ENCODE results near the gene MMAB. TPM values are rescaled to one million over a fixed set of nuclear protein-coding genes. Genes with fewer than 3 reads are reported as not detected.

Gene MMAB
- polyA plus RNA-seq, 2 of the 4 experiments (the other 2 are of a cell fraction): 26.1 to 36.8 TPM

DNA sequence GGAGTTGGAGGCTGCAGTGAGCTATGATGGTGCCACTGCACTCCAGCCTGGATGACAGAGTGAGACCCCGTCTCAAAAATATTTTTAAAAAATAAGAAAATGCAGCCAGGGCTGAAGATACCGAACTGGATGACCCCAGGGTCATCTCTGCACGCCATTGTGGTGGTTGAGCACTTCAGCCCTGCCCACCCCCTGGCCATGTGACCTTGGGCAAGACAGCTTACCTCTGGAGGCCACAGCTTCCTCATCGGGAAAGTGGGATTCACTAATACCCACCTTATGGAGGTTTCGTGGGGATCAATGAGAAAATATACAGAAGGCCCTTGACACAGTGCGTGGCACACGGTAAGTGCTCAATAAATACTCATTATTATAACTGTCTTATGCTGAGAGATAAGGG lies 25.8 kb upstream of the MMAB start:
- 76% methylated on average over 7 of the region's 7 CpGs for WGBS (ENCODE audit: missing lambda C conversion rate)
- ChIA-PET CTCF (interaction anchor here (0.6 to 10.4 kb wide), 23 partner anchors 9 to 1019 kb away, joined by 3 to 162 read pairs (median 11); partner anchors contain the start of gene FAM222A), POLR2A (no interaction called here)
- Histone ChIP-seq H3K4me2 (no peak overlapping the region), H3K4me3 (no peak overlapping the region), H3K4me1 (peaks cover 4% of the 10 kb centered on the region), H3K27ac (no peak overlapping the region), H3K9me3 (no peaks in the 10 kb centered on the region)
- no peak for TF ChIP-seq JUNB (IDR thresholded peaks at IDR 0.05)
- TF ChIP-seq ZNF302 (CRISPR knock-in tag; IDR thresholded peaks at IDR 0.05): no peak
- TF ChIP-seq NPAS2 (CRISPR knock-in tag; IDR thresholded peaks at IDR 0.05; ENCODE audit: borderline replicate concordance): no peak
- TF ChIP-seq KDM1A (IDR thresholded peaks at IDR 0.05; ENCODE audit: low read depth): no peak
- TF ChIP-seq CHD2 (IDR thresholded peaks at IDR 0.05; ENCODE audit: low read length, partially characterized antibody): no peak
- ATAC-seq (no peak), FAIRE-seq (no peak), DNase-seq (ENCODE audit: low read depth in 1 of 2, low spot score in 1 of 2) (no peak)

DNA sequence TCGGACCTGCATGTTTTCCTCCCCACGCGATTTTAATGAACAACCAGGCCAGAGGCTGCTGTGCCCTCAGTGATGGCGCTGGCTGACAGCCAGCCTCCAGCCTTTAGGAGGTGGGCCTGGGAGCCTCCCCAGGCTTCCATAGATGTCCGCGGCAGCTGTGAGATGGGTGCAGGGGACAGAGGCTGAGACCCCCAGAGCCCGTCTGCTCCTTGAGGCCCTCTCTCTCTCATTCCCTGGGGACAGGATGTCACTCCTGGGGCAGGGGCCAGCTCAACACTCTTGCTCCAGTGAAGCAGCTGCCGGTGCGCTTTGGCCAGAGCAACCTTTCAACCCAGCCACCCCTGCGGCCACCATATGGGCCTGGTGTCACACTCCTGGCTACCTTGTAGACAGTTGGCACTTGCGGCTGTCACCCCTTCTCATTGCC lies 25.1 kb upstream of the MMAB start:
- DNase-seq (ENCODE audit: low read depth in 1 of 2, low spot score in 1 of 2) (no peak), FAIRE-seq (no peak), ATAC-seq (no peak)
- 87% methylated on average over 11 of the region's 11 CpGs for WGBS (ENCODE audit: missing lambda C conversion rate)
- Histone ChIP-seq H3K4me3 (no peak overlapping the region), H3K4me2 (no peak overlapping the region), H3K27ac (no peak overlapping the region; a peak in 1 of 6 replicates), H3K4me1 (peaks cover 4% of the 10 kb centered on the region), H3K9me3 (no peaks in the 10 kb centered on the region)
- TF ChIP-seq JUNB (IDR thresholded peaks at IDR 0.05) (no peak), RFX5 (IDR thresholded peaks at IDR 0.05) (no peak), HDAC2 (IDR thresholded peaks at IDR 0.05) (no peak), MAFK (IDR thresholded peaks at IDR 0.05; ENCODE audit: partially characterized antibody) (no peak), NR3C1 (IDR thresholded peaks at IDR 0.05) (no peak), HEYL (CRISPR knock-in tag; IDR thresholded peaks at IDR 0.05) (no peak), CEBPB (IDR thresholded peaks at IDR 0.05) (no peak), RARB (CRISPR knock-in tag; IDR thresholded peaks at IDR 0.05) (no peak)
- TF ChIP-seq, protein P1, sequence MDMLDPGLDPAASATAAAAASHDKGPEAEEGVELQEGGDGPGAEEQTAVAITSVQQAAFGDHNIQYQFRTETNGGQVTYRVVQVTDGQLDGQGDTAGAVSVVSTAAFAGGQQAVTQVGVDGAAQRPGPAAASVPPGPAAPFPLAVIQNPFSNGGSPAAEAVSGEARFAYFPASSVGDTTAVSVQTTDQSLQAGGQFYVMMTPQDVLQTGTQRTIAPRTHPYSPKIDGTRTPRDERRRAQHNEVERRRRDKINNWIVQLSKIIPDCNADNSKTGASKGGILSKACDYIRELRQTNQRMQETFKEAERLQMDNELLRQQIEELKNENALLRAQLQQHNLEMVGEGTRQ (IDR thresholded peaks at IDR 0.05): no peak
- TF ChIP-seq, protein P2, sequence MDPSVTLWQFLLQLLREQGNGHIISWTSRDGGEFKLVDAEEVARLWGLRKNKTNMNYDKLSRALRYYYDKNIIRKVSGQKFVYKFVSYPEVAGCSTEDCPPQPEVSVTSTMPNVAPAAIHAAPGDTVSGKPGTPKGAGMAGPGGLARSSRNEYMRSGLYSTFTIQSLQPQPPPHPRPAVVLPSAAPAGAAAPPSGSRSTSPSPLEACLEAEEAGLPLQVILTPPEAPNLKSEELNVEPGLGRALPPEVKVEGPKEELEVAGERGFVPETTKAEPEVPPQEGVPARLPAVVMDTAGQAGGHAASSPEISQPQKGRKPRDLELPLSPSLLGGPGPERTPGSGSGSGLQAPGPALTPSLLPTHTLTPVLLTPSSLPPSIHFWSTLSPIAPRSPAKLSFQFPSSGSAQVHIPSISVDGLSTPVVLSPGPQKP (IDR thresholded peaks at IDR 0.05; ENCODE audit: low read depth, low read length): no peak
- POLR2A ChIA-PET: interaction anchor here (1.6 kb wide), 1 partner anchor 116 kb away, joined by 7 read pairs; no protein-coding TSS in a partner anchor
- CTCF ChIA-PET: interaction anchor here (0.6 to 10.4 kb wide), 69 partner anchors 10 to 1019 kb away, joined by 3 to 162 read pairs (median 5); partner anchors contain the start of genes FAM222A, MMAB and MVK

DNA sequence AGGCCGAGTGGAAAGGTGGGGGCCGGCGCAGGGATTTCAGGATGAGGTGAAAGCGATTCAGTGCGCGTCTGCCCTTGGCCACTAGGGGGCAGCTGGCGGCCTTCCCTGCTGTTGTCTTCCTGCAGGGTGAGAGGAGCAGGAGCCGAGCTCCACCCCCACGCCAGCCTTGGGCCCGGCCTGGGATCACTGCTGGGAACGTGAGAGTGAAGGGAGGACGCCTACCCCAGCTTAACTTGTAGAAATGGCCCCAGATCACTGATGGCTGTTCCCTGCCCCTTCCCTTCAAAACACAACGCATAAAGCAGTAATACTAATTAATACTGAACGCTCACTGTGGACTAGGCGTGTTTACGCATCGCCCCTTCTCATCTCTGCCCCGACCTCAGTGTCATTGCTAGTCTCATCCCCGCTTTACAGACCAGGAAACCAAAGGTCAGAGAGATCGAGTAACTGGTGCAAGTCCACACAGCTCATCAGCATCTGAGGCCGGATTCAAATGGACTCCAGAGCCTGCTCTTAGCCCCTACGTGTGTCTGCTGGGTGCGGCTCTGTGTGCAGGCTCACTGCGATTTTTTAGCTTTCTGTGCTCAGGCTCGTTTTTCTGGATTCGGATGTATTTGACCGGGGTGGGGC lies 24.6 kb upstream of the MMAB start:
- H3K4me2 ChIP-seq: peak overlapping the region; percentile 47
- ATAC-seq: peak; percentile 92 to 97

More for the DNA sequence above, 24.6 kb upstream of the MMAB start:
- Histone ChIP-seq H3K27ac (peak overlapping the region in 1 of 2 experiments; percentile 62; a peak in 2 of 6 replicates), H3K9me3 (no peaks in the 10 kb centered on the region), H3K4me1 (peaks cover 4% of the 10 kb centered on the region), H3K4me3 (no peak overlapping the region)
- peak; percentile 83 to 95 for DNase-seq (ENCODE audit: low read depth in 1 of 2, low spot score in 1 of 2)
- ChIA-PET POLR2A (interaction anchor here (1.0 to 1.6 kb wide), 2 partner anchors 116 to 177 kb away, joined by 4 to 7 read pairs; no protein-coding TSS in a partner anchor), CTCF (interaction anchor here (0.6 to 10.4 kb wide), 80 partner anchors 11 to 313 kb away, joined by 3 to 162 read pairs (median 5); partner anchors contain the start of genes FAM222A, MMAB and MVK)
- TF ChIP-seq, protein P3, sequence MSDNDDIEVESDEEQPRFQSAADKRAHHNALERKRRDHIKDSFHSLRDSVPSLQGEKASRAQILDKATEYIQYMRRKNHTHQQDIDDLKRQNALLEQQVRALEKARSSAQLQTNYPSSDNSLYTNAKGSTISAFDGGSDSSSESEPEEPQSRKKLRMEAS (IDR thresholded peaks at IDR 0.05): peak; percentile 49
- peak; percentile 90 for TF ChIP-seq SMC3 (IDR thresholded peaks at IDR 0.05)
- peak; percentile 88 to 89 for TF ChIP-seq RAD21 (conservative IDR thresholded peaks at IDR 0.05 in 1 of 2, IDR thresholded peaks at IDR 0.05 in 1 of 2)
- TF ChIP-seq MAZ (IDR thresholded peaks at IDR 0.05; ENCODE audit: borderline replicate concordance, low read depth, low read length): 0 out of 2 replicates have a peak, but pooled peaks have one; percentile 57
- TF ChIP-seq, protein P4, sequence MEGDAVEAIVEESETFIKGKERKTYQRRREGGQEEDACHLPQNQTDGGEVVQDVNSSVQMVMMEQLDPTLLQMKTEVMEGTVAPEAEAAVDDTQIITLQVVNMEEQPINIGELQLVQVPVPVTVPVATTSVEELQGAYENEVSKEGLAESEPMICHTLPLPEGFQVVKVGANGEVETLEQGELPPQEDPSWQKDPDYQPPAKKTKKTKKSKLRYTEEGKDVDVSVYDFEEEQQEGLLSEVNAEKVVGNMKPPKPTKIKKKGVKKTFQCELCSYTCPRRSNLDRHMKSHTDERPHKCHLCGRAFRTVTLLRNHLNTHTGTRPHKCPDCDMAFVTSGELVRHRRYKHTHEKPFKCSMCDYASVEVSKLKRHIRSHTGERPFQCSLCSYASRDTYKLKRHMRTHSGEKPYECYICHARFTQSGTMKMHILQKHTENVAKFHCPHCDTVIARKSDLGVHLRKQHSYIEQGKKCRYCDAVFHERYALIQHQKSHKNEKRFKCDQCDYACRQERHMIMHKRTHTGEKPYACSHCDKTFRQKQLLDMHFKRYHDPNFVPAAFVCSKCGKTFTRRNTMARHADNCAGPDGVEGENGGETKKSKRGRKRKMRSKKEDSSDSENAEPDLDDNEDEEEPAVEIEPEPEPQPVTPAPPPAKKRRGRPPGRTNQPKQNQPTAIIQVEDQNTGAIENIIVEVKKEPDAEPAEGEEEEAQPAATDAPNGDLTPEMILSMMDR (IDR thresholded peaks at IDR 0.05): peak; percentile 88
- TF ChIP-seq MYC (IDR thresholded peaks at IDR 0.05; ENCODE audit: borderline replicate concordance, low read length): no peak
- no peak for TF ChIP-seq HEYL (CRISPR knock-in tag; IDR thresholded peaks at IDR 0.05)
- TF ChIP-seq KDM1A (IDR thresholded peaks at IDR 0.05; ENCODE audit: low read depth): no peak
- no peak for TF ChIP-seq CHD4 (IDR thresholded peaks at IDR 0.05; ENCODE audit: borderline replicate concordance)
- WGBS (ENCODE audit: missing lambda C conversion rate): 38% methylated on average over 27 of the region's 27 CpGs
- no peak for FAIRE-seq
